G401.6 (cell line): Measurements from ENCODE around the gene COQ10A.
"Not testable (repeated sequence)": the region's sequence is repeated elsewhere in the genome, so short reads cannot be mapped to it uniquely, and the experiment has no call there.

Experiments used
- FAIRE-seq: peaks from 2 replicates; lab custom pipeline; 2012; peaks lifted over from hg19 to GRCh38; lab: Jason Lieb, UNC

COQ10A gene

DNA sequence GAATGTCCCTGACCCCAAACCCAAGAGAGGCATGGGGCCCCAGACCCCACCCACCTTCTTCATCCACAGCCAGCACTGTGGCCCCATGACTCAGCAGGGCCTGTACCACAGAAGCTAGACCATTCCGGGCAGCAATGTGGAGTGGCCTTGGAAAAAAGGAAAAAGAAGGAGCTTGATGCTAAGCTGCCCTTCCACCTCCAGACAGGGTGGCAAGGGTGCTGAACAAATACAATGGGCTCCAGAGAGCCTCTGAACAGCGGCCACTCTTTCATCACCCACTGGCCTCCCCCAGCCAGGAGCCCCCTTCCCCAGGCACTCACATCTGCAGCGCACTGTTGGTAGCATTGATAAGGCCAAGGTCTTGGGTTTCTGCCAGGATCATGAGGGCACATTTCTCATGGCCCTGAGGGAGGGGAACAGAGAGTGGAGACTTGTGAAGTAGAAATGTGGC is 23.0 kb upstream of the COQ10A start:
- no peak for FAIRE-seq

DNA sequence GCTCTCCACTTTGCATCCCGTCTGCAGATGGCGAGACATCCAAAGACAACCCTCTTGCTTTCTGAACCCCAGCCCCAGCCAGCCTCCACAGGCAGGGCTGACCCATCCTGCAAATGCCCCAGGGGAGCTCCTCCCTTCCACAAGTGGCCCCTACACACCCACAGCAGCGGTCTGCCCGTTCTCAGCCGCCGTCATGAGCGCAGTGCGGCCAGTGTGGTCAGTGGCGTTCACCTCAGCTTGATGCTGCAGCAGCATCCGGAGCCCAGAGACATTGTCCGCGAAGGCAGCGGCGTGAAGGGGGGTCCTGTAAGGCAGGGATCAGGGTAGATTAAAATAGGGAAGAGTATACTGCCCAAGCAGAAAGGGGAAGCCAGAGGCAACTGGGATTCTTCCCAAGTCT is 22.2 kb upstream of the COQ10A start:
- FAIRE-seq: no peak

DNA sequence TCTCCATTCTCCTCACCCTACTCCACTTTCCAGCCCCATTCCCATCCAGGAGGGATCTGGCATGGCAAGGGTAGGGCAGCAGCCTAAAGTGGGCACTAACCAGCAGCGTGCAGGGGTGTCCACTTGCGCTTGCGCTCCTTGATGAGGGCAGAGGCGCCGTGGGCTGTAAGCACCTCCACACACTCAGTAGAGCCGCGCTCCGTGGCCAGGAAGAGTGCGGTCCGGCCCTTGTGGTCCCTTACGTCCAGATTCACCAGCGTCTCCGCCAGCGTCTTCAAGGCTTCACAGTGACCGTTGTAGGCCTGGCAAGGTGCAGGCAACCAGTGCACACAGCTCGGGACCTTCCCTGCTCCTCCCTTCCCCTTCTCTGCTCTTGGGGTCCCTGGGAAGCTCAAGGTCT is 18.8 kb upstream of the COQ10A start:
- FAIRE-seq: no peak

DNA sequence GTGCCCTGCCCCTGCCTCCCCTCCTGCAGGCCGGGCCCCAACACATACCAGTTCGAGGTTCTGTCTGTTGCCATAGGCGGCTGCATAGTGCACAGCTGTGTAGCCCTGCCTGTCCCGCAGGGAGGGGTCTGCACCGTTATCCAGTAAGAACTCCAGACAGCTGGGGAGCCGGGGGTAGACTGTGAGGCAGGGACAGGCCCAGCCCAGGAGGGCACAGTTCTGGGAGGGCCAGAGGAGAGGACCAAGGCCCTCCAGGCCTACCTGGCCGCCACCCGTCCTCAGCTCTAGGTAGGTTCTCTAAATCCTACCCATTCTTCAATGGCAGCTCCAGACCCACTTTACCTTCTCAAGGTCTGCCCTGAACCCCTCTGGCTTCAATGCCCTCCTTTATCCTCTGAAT is 18.0 kb upstream of the COQ10A start:
- FAIRE-seq: no peak

DNA sequence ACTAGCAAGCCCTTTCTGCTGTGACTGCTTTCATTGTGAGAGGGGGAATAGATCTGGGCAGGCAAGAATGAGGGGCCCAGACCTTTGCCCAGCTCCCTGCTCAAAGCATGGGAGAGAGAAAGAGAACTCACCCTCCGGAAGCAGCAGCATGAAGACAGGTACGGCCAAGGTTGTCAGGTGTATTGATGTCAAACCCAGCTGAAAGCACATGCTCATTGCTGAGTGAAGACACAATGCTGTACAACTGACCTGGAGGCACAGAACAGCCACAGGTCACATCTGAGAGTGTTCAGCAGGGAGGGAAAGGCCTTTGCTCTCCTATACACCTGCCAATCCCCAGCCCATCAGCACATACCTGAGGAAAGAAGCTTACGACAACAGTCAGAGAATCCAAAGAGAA is 14.1 kb upstream of the COQ10A start:
- no peak for FAIRE-seq

DNA sequence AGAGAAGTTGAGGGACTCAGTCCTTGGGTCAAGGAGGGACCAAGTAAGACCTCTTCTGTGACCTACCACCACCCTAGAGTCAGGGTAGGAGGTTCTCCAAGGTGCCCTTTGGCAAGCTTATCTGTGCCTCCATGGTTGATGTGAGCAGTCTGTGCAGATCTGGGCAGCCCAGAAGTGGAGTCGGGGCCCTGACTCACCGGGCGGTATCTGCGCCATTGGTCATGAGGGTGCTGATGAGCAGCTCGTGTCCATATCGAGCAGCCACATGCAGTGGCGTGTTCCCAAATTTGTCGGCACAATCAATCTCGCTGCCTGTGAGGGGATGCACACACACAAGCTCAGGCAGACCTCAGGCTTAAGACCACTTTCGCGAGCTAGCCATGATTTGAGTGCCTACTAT is 13.7 kb upstream of the COQ10A start:
- FAIRE-seq: no peak

DNA sequence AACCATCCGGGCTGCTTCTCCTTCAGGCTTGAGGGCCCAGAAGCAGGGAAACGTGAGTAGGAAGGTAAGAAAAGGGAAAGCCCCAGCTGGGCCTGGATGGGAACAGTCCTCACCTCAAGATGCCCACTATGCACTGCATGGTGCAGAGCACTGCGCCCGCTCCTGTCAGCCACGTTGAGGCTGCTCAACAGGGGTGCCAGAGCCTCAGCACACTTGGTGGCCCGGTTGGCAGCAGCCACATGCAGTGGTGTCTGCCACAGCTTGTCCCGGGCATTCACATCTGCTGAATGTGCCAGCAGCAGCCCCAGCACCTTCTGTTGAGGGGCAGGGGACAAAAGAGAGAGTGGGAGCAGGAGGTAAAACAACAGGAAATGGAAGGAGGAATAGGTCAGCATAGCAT is 11.1 kb upstream of the COQ10A start:
- no peak for FAIRE-seq

DNA sequence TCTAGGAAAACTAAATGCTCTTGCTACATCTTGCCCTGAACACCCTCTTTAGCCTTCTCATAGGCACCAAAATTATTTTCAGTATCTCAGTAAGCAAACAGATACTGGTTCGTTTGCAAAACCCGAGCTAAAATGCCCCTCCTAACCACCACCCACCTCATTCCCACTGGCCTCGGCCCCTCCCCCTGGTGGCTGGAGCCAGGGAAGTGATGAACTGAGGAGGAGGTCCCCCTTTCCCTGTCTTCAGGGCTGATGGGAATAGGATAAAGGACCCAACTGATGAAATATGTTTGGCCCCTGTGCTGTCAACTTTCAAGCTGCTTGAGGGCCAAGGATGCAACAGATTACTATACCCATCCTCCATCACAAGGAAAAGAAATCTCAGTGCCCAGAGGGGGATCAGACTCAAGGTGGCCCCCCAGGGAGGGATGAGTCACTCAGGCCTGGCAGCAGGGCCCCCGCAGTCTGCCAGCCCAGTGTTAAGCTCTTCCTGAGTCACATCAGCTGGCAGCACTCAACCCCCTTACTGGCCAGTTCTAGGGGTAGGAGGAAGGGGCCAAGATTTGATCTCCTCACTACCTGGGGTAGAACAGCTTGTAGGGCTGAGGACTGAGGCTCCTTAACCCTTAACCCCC is 10.3 kb upstream of the COQ10A start:
- no peak for FAIRE-seq

DNA sequence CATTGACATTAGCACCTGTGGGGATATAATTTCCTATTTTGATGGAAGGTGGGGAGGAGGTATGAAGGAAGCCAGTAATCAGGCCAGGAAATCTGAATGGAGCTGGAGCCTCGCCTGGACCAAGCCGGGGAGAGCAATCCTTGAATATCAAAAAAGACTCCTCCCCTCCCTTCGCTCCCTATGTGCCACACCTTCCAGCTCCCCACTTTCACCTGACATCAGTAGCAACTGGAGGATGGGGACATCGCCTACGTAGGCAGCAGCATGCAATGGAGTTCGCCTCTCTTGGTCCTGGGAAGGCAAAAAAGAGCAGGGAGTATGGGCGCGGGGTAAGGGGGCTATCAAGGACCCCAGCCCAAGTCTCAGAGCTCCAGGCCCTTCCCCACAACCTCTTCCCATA is 9.7 kb upstream of the COQ10A start:
- no peak for FAIRE-seq

DNA sequence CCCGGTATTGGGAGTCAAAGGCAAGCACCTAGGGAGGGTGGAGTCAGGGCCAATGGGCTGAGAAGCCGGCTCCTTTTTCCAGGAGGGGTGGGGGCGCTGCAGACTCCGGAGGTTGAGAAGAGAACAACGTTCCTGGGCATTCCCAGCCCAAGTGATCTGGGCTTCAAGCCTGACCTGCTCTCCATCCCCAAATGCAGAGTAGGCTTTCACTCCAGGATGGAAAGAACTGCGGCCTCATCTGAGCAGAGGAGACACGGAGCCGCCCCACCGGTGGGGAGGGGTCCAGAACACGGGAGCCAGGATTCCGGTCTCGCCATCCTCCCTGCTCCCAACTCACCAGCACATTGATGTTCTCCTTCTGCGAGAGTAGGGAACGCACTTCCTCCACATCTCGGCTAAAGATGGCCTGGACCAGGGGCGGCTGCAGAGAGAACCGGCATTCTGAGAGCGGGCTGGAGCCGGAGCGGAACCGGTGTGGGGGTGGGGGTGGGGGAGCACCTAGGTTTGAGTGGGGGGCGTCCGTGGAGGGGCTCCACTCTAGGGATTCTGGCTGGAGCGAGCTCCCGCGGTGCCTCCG is 9.2 kb upstream of the COQ10A start:
- peak; percentile 40 for FAIRE-seq

DNA sequence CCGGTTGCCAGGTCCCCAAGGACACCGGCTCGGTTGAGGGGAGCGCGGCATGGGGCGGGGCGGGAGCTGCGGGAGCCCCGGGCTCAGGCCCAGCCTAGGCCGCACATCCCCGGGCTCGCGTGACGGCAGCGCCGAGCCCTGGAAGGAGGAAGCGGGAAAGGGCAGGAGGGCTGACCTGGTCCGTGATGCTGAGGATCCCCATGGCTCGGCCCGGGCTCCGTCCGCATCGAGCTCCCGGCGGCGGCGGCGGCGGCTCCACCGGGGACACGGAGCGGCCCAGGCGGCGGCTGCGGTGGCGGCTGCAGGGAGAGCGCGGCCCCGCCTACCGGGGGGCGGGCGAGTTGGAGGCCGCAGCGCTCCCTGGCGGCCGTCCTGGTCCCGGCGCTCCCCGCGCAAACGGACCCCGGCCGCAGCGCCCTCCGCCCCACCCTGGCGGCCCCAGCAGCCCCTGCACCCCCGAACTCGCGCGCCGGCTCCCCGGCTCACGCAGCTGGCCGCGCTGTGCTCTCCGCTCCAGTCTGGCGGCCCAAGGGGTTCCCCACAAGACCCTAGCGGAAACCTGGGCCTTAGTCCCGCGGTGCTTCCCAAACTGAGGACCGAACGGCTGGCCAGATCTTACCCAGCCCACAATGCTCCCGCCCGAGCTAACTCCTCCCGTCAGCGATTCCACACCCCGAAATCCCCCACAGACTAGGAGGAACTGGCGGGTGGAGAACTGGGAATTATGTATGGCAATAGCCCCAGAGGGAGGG is 8.5 kb upstream of the COQ10A start, which contains the start of gene ANKRD52:
Gene ANKRD52, minus strand, starts transcription at position 317 of the 752 bp plus-strand sequence. Its CDS starts 115 bp downstream, at position 202.
- FAIRE-seq: no peak

DNA sequence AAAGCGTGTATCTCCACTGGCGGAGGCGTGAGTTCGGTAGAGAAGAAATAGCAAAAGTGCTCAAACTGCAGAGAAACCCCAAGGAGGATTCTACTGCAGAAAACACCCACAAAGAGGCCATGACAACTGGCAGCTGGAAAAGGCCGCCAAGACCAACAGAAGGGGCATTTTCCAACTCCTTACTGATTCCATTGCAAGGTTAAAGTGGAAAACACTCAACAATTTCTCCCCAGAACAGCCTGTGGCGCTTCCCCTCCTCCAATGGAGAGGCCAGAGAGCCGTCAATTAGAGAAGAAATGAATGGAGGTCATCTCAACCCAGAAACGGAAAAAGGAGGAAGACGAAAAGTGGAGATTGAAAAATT is 7.9 kb upstream of the COQ10A start:
- no peak for FAIRE-seq

DNA sequence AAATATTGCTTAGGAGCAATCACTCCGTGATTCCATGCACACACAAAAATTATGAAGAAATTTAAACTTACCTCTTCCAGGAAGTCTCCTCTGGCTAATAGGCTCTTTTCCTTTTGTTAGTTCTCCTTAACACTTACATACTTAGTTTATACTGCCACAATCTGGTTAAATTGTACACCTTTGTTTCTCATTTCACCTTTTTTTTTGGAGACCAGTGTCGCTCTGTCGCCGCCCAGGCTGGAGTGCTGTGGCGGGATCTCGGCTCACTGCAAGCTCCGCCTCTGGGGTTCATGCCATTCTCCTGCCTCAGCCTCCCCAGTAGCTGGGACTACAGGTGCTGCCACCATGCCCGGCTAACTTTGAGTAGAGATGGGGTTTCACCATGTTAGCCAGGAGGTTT is 6.4 kb upstream of the COQ10A start:
- no peak for FAIRE-seq

DNA sequence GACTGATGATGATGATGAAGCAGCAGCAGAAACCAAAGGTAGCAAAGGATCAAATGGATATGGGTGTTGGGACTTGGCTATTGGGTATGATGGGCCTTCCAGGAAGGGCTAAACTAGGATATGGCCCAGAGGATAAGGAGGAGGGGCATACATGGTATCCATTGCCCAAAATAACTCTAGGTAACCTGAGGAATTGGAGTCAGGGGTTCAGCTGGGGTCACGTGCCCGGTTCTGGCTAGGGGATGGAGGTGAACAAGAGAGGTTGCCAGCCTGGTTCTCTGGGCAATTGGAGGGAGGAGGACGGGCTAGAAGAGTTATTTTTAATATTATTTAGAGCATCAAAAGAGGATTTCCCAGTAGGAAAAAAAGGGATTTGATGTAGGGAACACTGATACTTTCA is 5.8 kb upstream of the COQ10A start:
- no peak for FAIRE-seq

DNA sequence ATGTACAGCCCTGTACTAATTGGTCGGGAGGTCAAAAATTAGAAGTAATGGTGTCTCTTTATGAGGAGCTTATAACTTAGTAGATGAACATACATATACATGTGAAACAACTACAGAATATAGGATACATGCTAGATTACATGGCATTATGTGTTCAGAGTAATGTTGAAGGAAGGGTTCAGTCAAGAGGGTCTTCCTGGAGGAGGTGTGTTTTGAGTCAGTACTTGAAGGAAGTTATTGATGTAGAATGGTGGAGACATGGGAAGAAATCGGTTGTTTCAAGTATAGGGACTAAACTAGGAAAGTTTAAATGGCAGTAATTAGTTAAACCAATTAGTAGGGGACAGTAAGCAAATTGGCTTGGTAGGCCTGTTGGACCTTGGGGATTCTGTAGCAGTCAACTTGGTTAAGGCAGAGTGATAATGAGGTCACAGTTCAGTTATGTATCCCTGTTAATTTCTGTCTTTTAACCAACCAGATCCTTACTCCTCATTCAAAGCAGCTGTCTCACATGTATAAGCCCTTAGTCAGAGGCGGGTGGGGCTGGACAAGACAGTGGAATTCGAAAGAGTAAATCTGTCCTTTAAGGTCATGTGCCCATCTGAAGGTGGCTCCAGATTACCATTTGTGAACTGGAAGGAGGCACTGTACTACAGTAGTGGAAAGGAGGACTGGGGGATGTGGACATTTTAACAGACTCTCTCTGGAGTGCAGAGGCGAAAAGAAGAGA is 5.1 kb upstream of the COQ10A start:
- FAIRE-seq: no peak

DNA sequence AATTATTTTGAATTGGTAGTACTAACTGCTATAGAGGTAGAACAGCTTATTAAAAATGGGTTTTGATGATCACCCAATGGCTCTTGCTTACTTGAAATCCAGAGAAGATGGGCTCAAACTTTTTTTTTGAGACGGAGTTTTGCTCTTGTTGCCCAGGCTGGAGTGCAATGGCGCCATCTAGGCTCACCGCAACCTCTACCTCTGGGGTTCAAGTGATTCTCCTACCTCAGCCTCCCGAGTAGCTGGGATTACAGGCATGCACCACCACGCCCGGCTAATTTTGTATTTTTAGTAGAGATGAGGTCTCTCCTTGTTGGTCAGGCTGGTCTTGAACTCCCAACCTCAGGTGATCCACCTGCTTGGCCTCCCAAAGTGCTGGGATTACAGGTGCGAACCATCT is 3.8 kb upstream of the COQ10A start:
- FAIRE-seq: not testable (repeated sequence)

DNA sequence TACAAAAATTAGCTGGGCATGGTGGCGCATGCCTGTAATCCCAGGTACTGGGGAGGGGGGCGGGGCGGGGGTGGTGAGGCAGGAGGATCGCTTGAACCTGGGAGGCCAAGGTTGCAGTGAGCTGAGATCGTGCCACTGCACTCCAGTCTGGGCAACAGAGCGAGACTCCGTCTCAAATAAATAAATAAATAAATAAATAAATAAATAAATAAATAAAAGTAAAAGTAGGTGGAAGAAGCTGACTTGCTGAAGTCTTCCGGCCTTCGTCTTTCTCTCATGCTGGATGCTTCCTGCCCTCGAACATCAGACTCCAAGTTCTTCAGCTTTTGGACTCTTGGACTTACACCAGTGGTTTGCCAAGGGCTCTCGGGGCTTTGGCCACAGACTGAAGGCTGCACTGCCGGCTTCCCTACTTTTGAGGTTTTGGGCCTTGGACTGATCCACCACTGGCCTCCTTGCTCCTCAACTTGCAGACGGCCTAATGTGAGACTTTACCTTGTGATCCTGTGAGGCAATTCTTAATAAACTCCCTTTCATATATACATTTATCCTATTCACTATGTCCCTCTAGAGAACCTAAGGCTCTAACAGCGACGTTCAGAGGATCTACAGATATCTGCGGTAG is 562 bp upstream of the COQ10A start:
- FAIRE-seq: not testable (repeated sequence)

DNA sequence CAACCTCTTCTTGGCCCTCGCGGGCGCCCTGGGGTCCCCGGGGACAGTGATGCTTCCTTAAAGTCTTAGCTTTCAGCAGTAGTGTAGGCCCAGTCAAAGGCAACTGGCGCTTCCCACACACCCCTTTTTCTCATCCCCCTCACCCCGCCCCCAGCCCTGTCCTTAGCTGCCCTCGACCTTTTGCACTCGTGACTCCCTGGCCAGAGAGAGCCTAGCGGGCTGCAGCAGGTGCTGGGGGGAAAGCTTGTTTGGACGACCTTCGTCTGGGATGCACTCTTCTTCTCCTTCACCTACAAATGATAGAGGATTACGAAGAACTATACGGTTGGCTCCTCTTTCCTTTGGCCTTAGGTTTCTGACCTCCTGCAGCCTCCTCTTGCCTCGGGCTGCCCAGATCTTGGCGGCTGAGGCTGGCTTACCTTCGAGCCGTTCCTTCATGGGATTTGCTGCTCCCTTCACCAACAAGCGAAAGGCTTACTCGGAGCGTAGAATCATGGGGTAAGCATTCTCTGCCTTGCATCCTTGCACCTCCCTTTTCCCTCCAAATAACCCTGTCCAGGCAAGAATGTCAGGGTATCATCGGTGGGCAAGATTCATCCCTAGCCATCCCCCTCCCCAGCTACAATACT is 815 bp downstream of the COQ10A start:
- FAIRE-seq: no peak

DNA sequence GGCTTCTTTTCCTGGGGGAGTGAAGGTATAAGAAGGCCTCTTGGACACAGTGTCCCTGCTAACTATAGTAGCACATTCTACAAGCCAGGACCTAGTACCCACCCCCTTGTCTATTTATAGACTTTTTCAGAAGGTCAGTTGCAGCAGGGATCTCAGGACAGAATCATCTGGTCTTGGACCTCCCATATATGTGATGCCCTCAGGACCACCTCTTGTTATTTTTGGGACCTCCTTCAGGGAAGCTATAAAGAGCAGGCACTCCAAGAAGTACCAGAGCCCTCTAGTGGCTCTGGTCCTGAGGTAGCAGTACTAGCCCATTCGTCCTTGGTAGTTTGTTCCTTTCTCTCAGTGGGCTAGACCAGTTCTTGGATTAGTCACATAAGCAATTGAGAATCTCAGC is 4.3 kb downstream of the COQ10A start:
- FAIRE-seq: peak; percentile 23

DNA sequence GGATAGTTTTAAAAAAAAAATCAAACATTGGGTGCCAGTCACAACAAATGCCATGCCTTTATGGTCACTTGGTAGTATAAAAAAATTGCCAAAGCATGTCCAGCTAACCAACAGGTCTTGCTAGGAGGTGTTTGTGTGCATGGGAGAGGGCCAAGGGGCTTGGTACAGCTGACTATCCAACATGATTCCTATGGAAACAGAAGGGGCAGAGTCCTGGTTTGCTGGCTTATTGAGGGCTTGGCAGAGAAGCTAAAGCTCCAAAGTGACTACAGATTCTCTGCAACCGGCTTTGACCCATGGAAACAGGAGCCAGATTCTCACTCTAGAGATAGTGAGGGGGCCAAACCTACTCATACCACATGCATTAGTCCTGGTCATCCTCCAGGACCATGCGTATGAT is 5.7 kb downstream of the COQ10A start:
- FAIRE-seq: not testable (repeated sequence)

DNA sequence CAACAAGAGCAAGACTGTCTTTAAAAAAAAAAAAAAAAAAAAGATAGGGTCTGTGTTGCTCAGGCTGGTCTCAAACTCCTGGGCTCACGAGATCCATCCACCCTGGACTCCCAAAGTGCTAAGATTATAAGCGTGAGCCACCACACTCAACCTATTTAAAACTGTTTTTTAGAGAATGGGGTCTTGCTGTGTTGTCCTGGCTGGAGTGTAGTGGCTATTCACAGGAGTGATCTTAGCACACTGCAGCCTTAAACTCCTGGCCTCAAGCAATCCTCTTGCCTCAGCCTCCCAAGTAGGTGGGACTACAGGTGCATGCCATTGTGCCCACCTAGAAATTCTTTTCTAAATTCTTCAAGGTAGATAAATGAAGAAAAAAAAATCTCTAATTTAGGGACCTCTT is 7.6 kb downstream of the COQ10A start:
- no peak for FAIRE-seq

DNA sequence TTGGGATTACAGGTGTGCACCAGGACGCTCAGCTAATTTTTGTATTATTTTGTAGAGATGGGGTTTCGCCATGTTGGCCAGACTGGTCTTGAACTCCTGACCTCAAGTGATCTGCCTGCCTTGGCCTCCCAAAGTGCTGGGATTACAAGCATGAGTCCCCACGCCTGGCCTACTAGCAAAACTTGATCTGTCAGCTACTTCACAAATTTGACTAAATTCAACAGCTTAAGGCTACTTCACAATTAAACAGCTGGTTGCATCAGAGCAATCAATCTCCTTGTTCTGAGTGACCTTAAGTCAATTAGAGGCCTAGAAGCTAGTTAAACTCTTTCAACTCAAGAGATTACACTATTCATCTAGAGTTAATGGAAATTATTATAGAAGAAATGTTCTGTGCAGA is 12.2 kb downstream of the COQ10A start:
- no peak for FAIRE-seq
